Ishikawa (cell line): ENCODE measurements around the gene SIGLEC8.

Experiments
- CEBPB ChIP-seq: IDR thresholded peaks from 2 replicates; pipeline ENCODE4 v1.6.1; 2012
- CREB1 ChIP-seq: IDR thresholded peaks from 2 replicates; pipeline ENCODE4 v1.6.1; 2012; ENCODE audit warnings: low read depth
- EP300 ChIP-seq: IDR thresholded peaks from 2 replicates; pipeline ENCODE4 v1.6.1; 2012; ENCODE audit warnings: borderline replicate concordance
- FOXM1 ChIP-seq: IDR thresholded peaks from 2 replicates; pipeline ENCODE4 v1.6.1; 2012; ENCODE audit warnings: low read depth, borderline replicate concordance
- NFIC ChIP-seq: IDR thresholded peaks from 2 replicates; pipeline ENCODE4 v1.6.1; 2012
- RAD21 ChIP-seq: IDR thresholded peaks from 2 replicates; pipeline ENCODE4 v1.6.1; 2012; ENCODE audit warnings: low read depth

GRCh38 chr19:51458899-51459505, 748 bp upstream of the SIGLEC8 start:
- TF ChIP-seq FOXM1 (no peak), RAD21 (no peak), CREB1 (no peak), CEBPB (no peak), NFIC (no peak), EP300 (no peak)
